Panc1 (cell line): ENCODE results near the gene PHF14. TPM values are rescaled to one million over a fixed set of nuclear protein-coding genes. Genes with fewer than 3 reads are reported as not detected.

Experiments used
- ATAC-seq: fragments of 200-7000 bp; cut with Tn5 transposase; 2 replicates; pipeline ENCODE4 v1.9.1; 2020; ENCODE audit warnings: mild to moderate bottlenecking, moderate library complexity
- BruUV-seq: library from RNA; stranded (reverse); fragments of 400-500 nt; replicated peaks from 2 replicates; lab custom pipeline; 2021; lab: Mats Ljungman, UMichigan
- CTCF ChIA-PET: fragments of 300-600 bp; sonication (Branson Sonifier 250); formaldehyde crosslinking; loops from one replicate; lab custom pipeline; 2022; ENCODE audit warnings: antibody characterized with exemption; lab: Charles Lee
- POLR2A ChIA-PET: fragments of 300-600 bp; sonication (Branson Sonifier 250); formaldehyde crosslinking; loops from one replicate; lab custom pipeline; 2022; ENCODE audit warnings: antibody characterized with exemption; lab: Charles Lee
- DNase-seq: peaks from one replicate; pipeline ENCODE4 v3.0.0-alpha.2; 2010; ENCODE audit warnings: low read depth, low spot score
- H3K27ac ChIP-seq: 2 replicates; pipeline ENCODE4 v1.5.1; 2011; ENCODE audit warnings: mild to moderate bottlenecking, low read length, inconsistent platforms
- H3K27me3 ChIP-seq: fragments of 200-500 bp; sonication (Bioruptor generic); 2 replicates; pipeline ENCODE4 v1.6.0; 2014; ENCODE audit warnings: low read length, inconsistent platforms; ENCODE audit not compliant: control insufficient read depth, insufficient read depth
- H3K36me3 ChIP-seq: fragments of 200-500 bp; sonication (Bioruptor generic); 2 replicates; pipeline ENCODE4 v1.5.1; 2014; ENCODE audit warnings: inconsistent platforms, mild to moderate bottlenecking, low read length, moderate library complexity; ENCODE audit not compliant: control insufficient read depth, insufficient read depth
- H3K4me1 ChIP-seq: 2 replicates; pipeline ENCODE4 v1.5.1; 2011; ENCODE audit warnings: inconsistent platforms, mild to moderate bottlenecking, low read length, moderate library complexity; ENCODE audit not compliant: control insufficient read depth, insufficient read depth
- H3K4me3 ChIP-seq, 2 experiments: 2 replicates each; pipeline ENCODE4 v1.5.1; 2011 to 2012; ENCODE audit warnings: low read depth in 2 of 2, low read length in 2 of 2, mild to moderate bottlenecking in 2 of 2, inconsistent platforms in 1 of 2, moderate library complexity in 1 of 2
- H3K9me3 ChIP-seq: fragments of 200-500 bp; sonication (Bioruptor generic); 2 replicates; pipeline ENCODE4 v1.5.1; 2014; ENCODE audit warnings: low read depth, mild to moderate bottlenecking, inconsistent platforms, low read length, moderate library complexity; ENCODE audit not compliant: control insufficient read depth, insufficient read depth
- CTCF ChIP-seq: fragments of 450-650 bp; IDR thresholded peaks from 2 replicates; pipeline ENCODE4 v1.5.1; 2017; ENCODE audit warnings: mild to moderate bottlenecking
- POLR2AphosphoS5 ChIP-seq: IDR thresholded peaks from 2 replicates; pipeline ENCODE4 v1.6.1; 2012; ENCODE audit warnings: mild to moderate bottlenecking, low read depth, low read length, moderate library complexity
- REST ChIP-seq, 2 experiments: IDR thresholded peaks; 2 replicates each; pipeline ENCODE4 v1.6.1; 2011 to 2012; ENCODE audit warnings: low read depth in 2 of 2, control low read depth in 1 of 2, low read length in 1 of 2, mild to moderate bottlenecking in 1 of 2, moderate library complexity in 1 of 2; ENCODE audit not compliant: insufficient read depth in 1 of 2
- SIN3A ChIP-seq: IDR thresholded peaks from 2 replicates; pipeline ENCODE4 v1.6.1; 2012; ENCODE audit warnings: low read depth, mild to moderate bottlenecking, low read length, moderate library complexity, borderline replicate concordance; ENCODE audit not compliant: insufficient read depth
- TCF7L2 ChIP-seq: IDR thresholded peaks from 2 replicates; pipeline ENCODE4 v1.6.1; 2011; ENCODE audit warnings: mild to moderate bottlenecking, low read depth, low read length, inconsistent platforms
- in situ Hi-C: cut with HindIII; loops from 2 replicates; pipeline ENCODE4 v1.10.0; 2016; ENCODE audit warnings: low sequenced_read_pairs, low pct_unique_long_range_greater_than_20kb
- intact Hi-C: fragments of 100-400 bp; cut with micrococcal nuclease; formaldehyde crosslinking; loops from one replicate; pipeline ENCODE4 v1.10.0; 2022; ENCODE audit not compliant: unreplicated experiment
- total RNA-seq: library from RNA; stranded (reverse); gene quantifications from one replicate; pipeline ENCODE4 v1.2.1, GENCODE V29; 2021; ENCODE audit not compliant: unreplicated experiment

The PHF14 gene
- total RNA-seq, 1 experiment from 2014 or later = 85.6 TPM

- H3K4me3 ChIP-seq = no peak overlapping the region
- CTCF ChIA-PET = no interaction called here
- POLR2A ChIA-PET = no interaction called here
- no peaks in the 10 kb centered on the region; the same call in 1 of the 2 replicates for H3K27me3 ChIP-seq
- DNase-seq (no peak), ATAC-seq (no peak)
- intact Hi-C loops (no loop called here), in situ Hi-C loops (no loop called here)
- no peaks in the 10 kb centered on the region for H3K4me1 ChIP-seq
- no peak for TF ChIP-seq CTCF
- no peak for TF ChIP-seq POLR2AphosphoS5
- TF ChIP-seq SIN3A = no peak
- TF ChIP-seq TCF7L2 = no peak
- no peak for TF ChIP-seq REST (IDR thresholded peaks at IDR 0.05; ENCODE audit: insufficient read depth in 1 of 2, low read depth in 2 of 2, low read length in 1 of 2)
- H3K36me3 ChIP-seq = no peaks in the 10 kb centered on the region
- H3K27ac ChIP-seq = no peak overlapping the region
- BruUV-seq = no TSS peak
- no peaks in the 10 kb centered on the region for H3K9me3 ChIP-seq
Observed at GRCh38 chr7:11216276-11216675, 242.6 kb downstream of the PHF14 start.

- DNase-seq (no peak), ATAC-seq (no peak)
- intact Hi-C loops = no loop called here
- TF ChIP-seq TCF7L2 (no peak), SIN3A (no peak)
- no peaks in the 10 kb centered on the region; the same call in 1 of the 2 replicates for H3K27me3 ChIP-seq
- H3K4me3 ChIP-seq = no peak overlapping the region
- H3K27ac ChIP-seq = no peak overlapping the region
- no peaks in the 10 kb centered on the region for H3K9me3 ChIP-seq
- no peaks in the 10 kb centered on the region for H3K4me1 ChIP-seq
- ChIA-PET POLR2A (no interaction called here), CTCF (no interaction called here)
- no TSS peak for BruUV-seq
- in situ Hi-C loops = no loop called here
- H3K36me3 ChIP-seq = no peaks in the 10 kb centered on the region
Observed at GRCh38 chr7:11217848-11218565, 244.3 kb downstream of the PHF14 start.
